Measurements from ENCODE around the gene BDKRB2. TPM values are rescaled to one million over a fixed set of nuclear protein-coding genes. Genes with fewer than 3 reads are reported as not detected.

The BDKRB2 gene
- total and polyA plus RNA-seq, 2 of the 4 experiments (the other 2 are of a cell fraction) = 60.9 to 73.1 TPM

GRCh38 chr14:96254687-96255086 lies 50.0 kb downstream of the BDKRB2 start (continued):
- TF ChIP-seq MAFK (IDR thresholded peaks at IDR 0.05; ENCODE audit: low read depth, low read length) (no peak), POLR2A (IDR thresholded peaks at IDR 0.05; ENCODE audit: low read depth, low read length) (no peak), ELK1 (IDR thresholded peaks at IDR 0.05; ENCODE audit: borderline replicate concordance, low read depth, low read length) (no peak), RFX5 (IDR thresholded peaks at IDR 0.05; ENCODE audit: low read depth, low read length) (no peak)

Data from IMR-90 (cell line).